HK-2 (cell line): Measurements from ENCODE around the gene CRISP1.
A peak's percentile ranks its signal among the peaks of the same experiment; 100 is the strongest.
"Not testable (repeated sequence)": the region's sequence is repeated elsewhere in the genome, so short reads cannot be mapped to it uniquely, and the experiment has no call there.

Experiments
- DNase-seq: peaks from one replicate; pipeline ENCODE4 v3.0.0-alpha.2; 2018; ENCODE audit not compliant: unreplicated experiment

CRISP1 gene, protein sequence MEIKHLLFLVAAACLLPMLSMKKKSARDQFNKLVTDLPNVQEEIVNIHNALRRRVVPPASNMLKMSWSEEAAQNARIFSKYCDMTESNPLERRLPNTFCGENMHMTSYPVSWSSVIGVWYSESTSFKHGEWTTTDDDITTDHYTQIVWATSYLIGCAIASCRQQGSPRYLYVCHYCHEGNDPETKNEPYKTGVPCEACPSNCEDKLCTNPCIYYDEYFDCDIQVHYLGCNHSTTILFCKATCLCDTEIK

DNA sequence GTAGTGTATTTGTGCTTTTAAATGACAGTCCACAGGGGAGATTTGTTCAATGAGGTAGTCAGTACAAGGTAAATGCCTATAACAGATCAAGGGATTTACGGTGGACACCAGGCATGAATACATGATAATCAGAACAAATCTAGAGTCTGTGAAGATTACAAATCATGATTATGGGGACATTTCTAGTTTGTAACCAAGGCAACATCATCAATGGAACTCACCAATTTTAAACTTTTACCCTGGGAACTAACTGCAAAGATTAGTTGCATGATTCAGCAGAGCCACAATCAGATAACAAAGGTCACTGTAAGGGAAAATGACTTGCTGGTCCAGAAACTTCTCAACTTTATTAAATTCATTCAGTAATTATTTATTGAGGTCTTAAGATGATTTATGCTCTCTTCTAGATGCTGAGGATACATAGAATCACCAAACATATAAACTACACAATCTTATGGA lies at the start of gene CRISP1:
Gene CRISP1, minus strand, starts transcription at position 51 of the 459 bp plus-strand sequence. CDS start 9,135 bp downstream, outside the sequence.
- no peak for DNase-seq

DNA sequence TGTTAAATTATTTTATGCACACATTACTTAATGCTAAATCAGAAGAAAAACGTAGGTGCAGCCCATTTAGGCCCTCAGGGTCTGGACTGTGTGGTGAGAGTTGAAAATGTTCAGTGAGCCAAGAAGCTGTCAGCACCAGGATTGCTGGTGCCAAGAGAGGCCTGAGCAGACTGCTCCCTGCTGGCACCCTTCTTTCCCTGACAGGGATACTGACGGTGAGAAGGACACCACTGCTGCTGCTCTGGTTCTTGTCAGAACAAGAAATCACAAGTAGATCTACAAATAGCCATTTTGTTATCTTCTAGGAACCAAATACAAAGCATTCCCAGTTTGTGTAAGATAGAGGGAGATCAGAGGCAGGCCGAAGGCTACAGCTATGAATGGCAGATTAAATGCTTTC lies 48.7 kb upstream of the CRISP1 start:
- DNase-seq = no peak

DNA sequence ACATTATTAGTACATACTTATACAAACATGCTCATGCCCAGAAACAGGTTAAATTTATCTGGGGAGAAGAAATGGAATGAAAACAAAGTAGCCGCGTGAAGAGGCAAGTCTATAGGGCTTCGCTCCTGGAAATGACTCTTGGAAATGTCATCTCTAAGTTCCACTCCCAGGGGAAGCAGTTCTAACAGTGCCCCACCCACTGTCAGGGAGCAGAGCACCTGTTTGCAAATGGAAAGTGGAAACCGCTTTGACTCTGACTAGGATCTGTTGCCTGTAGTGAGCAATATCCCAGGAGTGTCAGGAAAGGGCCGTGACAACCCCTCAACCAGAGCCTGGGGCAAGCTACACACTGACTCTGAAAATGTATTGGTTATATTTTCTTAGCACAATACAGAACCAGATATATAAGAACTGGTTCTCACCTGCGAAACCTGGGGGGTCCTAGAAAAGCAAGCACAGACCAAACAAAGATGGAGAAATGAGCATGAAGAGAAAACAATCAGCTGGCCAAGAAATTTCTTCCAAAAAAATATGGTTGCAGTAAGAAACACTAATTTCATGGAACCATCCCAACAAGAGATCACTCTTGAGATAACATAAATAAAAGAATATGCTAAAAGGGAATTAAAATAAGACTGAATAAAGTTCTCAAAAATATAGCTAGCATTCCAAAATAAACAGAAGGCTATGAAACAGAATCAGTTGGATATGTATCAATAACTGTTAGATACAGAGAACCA lies 47.5 kb upstream of the CRISP1 start:
- DNase-seq = no peak

DNA sequence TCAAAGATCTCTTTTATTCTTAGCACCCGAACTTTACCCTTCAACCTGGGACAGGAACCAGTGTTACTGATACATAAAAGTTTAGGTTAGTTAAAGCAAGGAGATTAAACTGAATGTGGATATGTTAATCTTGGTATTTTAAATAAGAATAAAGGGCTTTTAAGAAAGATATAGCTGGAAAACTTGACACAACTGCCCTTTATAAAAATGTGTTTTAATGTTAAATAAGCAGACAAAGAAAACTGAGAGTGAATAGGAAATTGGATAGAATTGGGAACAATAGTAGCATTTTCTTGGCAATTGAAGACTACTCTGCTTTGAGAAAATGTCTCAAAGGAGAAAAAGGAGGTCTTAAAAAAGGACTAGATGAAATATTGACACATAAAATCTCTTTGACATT lies 45.9 kb upstream of the CRISP1 start:
- no peak for DNase-seq

DNA sequence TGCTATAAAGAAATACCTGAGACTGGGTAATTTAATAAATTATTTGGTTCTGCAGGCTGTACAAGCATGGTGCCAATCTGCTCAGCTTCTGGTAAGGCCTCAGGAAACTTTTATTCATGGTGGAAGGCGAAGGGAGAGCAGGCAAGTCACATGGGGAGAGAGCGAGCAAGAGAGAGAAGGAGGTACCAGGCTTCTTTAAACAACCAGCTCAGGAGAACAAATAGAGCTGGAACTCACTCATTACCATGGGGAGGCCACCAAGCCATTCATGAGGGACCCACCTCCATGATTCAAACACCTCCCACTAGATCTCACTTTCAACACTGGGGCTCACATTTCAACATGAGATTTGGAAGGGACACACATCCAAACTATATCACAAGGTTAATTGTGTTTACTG lies 44.9 kb upstream of the CRISP1 start:
- no peak for DNase-seq

DNA sequence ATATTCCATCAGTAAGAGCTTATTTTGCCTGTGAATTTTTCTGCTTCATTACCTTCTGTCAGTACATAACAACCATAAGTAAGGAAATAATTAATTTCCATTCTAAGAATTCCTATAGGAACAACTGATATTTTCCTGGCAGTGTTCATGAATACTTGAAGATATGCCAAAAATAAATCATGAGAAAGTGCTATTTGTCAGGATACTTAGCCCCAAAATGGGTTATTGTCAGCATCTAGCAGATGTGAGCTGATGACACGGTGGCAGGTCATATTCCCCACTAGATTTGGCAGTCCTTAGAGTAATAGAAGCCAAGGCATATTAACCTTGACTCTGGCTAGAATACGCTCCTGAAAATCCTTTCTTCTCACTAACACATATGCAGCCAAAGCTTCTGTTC lies 43.2 kb upstream of the CRISP1 start:
- no peak for DNase-seq

DNA sequence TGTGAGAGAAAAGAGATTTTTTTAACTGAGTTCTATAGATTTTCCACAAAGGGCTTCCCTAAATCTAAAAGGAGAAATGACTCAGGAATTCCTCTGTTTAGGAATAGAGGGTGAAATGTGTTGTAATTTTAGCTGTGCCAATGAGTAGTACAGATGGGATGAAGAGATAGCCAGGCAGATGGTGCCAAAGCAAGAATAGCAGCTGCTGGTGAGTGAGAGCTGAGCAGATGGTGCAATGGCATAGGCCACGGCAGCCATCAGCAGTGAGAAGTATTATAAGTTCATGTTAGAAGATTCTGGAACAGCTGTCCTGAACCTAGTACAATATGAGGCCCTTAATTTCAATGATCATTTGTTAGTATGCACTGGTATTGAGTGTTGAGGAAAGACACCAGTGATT lies 40.2 kb upstream of the CRISP1 start:
- no peak for DNase-seq

DNA sequence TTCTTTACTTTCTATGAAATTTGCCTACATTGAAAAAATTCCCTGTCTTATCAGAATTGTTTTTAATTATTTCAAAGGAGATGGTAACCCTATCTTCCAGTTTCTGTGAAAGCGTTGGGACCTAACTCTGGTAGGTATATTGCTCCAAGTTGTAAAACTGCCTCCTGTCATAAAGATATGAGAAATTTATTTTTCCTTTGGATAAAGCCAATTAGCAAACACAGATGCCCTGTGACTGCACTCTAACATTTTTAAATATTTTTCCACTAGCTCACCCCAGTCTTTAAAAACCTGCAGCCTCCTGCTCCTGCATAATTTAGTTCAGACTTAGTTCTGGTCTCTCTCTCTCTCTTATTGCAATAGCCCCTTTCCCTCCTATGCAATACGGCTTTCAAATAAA lies 39.0 kb upstream of the CRISP1 start:
- no peak for DNase-seq

DNA sequence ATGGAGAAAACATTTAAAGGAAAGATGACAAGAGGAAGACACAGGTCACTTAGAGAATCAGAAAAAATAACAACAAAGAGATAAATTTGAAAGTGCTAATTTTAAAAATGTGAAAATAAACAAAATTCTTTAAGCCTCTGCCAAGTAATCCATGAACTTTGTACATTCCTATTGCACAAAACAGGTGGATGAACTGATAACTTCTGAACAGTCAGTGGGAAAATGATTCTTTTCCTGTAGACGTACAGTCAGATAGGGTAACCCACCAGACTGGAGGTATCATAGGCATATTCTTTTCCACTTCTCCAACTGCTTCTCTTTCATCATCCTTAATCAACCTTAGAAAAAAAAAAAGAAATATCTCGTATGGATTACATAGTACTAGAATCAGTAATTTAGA lies 36.5 kb upstream of the CRISP1 start:
- DNase-seq = no peak

DNA sequence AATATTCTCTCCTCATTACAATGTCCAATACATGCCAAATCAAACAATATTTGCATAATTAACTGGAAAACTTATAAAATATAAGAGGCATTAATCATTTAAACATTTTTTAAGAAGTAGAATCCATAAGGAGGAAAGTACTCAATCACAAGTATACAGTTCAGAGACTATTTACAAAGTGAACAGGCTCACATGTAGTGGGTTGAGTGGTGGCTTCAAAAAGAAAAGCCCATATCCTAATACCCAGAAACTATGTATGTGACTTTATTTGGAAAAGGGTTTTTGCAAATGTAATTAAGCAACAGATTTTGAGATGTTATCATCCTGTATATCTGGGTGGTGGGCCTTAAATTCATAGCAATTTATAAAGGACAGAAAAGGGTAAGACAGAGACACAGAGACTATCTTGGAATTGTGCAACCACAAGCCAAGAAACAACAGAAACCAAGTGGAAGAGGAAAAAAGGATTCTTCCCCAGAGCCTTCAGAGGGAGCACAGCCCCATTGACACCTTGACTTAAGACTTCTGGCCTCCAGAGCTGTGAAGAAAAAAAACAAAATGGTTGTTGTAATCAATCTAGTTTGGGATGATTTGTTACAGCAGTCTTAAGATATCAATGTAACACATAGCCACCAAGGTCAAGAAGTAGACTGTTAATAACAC lies 32.7 kb upstream of the CRISP1 start:
- no peak for DNase-seq

DNA sequence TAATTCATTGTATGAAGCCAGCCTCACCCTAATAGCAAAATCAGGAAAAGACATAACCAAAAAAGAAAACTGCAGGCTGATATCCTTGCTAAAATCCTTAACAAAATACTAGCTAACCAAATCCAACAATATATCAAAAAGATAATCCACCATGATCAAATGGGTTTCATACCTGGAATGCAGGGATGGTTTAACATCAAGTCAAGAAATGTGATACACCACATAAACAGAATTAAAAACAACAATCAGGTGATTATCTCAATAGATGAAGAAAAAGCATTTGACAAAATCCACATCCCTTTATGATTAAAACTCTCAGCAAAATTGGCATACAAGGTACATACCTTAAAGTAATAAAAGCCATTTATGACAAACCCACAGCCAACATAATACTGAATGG lies 29.2 kb upstream of the CRISP1 start:
- not testable (repeated sequence) for DNase-seq

DNA sequence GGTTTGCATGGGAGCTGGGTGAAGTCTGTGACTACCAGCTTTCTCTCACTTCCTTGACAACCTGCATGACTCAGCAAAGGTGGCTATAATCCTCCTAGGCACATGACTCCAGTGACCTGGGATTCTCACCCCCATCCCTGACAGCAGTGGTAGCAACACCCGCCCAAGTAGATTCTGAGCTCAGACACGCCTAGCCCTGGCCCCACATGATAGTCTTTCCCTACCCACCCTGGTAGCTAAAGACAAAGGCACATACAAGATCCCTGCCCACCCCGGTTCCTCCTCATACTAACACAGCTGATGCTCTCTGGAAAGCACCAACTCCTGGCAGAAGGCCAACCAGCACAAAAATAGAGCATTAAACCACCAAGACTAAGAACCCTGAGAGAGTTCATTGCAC lies 25.9 kb upstream of the CRISP1 start:
- DNase-seq = no peak

DNA sequence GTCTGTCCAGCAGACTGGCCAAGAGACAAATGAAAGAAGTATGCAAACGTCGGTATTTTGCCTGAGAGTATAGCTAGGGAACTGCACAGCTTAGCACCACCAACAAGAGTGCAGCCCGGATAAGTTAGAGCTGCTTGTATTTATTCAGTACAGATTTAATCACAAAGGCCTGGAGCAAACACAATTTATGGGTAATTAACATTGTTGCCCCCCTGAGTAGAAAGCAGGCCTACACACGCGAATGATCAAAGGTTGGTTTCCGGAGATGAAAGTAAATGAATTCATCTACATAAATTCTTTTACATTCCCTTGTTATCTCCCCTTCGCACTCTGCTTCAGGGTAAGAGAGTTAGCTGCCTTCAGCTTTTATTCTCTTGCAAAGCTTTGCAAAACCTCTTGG lies 24.7 kb upstream of the CRISP1 start:
- no peak for DNase-seq

DNA sequence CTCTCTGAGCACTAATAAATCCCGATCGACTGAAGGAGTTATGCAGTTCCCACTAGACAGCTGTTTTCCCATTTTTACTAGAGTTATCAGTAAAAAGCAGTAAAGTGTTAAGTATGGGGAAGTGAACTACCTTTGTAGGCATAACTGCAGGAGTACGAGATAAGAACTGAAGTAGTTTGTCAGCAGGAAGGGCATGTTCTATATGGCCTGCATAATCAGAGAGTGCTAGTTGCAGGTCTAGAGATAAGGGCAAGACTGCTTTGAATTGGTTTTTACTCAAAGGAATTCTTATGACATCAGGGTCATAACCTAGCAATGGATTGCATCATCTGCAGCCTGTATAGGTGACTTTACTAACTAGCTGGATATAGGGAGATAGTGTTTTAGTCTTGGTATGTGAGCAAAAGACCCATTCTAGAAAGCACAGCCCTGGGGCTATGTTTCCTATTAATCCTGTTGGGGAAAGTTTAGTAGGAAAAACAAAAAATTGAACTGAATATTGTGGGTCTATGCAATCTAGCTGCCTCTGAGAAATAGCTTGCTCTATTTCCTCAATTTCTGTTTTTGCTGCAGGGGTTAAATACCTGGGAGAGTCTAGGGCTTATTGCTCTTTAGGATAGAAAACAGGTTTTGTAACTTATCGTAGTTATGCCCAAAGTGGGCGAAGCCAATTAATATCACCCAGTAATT lies 22.6 kb upstream of the CRISP1 start:
- DNase-seq = no peak

DNA sequence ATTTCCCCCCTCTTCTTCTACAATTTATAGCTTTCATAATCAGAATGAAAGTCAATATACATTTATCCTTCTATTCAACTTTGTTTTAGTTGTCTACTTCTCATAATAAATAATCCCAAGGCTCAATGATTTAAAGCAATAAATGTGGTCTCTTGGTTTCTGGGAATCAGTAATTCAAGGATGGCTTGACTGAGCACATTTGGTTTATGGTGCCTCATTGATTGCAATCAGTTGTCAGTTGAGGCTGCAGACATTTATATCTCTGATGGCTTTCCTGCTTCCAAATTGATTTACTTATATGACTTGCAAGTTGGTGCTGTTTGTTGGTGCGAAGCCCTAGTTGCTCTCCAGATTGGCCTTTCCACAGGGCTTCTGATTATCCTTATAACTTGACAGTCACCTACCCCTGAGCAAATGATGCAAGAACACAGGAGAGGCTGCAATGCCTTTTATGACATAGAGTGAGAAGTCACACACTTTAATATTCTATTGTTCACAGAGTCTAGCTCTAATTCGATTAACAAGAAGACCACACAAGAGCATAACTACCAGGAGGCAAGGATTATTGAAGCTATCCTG lies 2.7 kb upstream of the CRISP1 start:
- no peak for DNase-seq

DNA sequence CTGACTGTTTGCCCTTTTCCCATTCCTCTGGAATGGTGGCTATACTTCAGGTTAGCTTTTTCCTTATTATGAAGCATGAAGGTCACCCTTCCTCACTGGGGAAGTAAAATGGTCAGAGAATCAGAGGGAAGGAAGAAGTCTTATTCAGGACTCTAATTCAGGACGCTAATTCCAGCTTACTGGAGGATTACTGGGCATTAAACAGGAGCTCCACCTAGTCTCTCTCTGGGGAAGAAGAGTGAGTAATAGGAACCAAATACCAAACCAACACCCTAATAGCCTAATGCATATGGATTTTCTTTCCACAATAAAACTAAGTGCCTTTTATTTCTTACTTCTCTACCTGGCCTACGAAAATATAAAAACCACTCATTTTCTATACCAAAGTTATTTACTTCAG lies 10.1 kb downstream of the CRISP1 start:
- DNase-seq = no peak

DNA sequence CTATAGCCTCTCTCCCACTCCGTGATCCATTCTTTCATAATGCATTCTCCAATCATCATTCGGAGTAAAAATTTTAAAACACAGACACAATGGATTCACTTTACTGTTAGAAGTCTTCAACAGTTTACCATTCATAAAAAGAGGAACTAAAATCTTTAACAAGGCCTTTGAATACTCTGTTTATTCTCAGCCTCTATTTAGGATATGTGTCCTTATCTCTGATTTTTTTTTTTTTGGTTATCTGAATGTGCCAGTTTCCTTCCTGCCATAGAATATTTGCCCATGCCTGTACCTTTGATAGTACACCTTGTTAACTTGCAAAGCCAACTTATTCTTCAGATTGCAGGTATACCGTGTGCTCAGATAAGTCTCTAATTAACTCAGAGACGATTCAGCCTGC lies 11.1 kb downstream of the CRISP1 start:
- no peak for DNase-seq

DNA sequence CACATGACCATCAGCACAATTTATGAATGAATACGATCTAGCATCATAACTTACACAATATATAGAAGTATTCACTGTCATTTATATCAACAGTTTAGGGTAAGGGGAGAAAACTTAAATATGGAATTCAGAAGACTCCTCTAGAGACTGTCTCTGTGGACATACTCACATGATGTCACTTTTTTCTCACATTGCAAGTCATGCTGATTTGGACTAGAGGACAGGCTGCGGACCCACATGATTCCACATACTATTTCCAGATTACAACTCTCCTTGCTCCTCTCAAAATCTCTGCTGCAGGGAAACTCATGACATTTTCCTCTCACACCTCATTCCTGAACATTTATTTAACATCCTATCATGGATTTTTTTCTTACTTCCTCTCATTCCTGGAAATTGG lies 13.4 kb downstream of the CRISP1 start:
- DNase-seq = no peak

DNA sequence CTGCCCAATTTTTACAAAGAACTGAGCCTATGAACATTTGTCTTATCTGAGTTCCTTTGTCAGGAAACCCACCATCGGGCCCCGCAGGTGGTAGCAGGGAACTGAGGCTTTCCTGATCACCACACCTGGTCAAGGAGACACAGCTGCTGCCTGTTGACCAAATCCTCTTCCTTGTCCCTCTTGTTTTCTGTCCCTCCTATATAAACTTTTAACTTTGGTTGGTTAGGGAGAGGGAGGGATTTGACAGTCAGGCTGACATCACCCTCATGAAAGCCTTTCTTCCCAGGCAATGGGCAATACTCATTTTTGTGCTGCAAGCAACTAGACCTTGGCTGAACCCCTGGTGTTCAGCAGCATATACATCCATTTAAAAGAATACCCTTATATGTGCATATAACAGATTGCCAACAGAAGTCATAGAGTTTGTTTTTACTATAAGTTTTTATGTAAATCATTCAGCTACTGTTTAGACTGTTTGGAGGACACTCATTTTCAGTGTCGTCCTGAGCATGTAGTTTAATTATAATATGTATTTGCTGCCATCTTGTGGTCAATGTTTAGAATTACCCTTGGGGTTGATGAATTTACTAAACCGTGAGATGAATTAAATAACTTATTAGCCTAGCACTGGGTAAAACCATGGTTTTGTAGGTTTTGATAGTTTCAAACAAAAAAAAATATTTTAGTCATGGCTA lies 17.0 kb downstream of the CRISP1 start:
- peak; percentile 1 for DNase-seq

DNA sequence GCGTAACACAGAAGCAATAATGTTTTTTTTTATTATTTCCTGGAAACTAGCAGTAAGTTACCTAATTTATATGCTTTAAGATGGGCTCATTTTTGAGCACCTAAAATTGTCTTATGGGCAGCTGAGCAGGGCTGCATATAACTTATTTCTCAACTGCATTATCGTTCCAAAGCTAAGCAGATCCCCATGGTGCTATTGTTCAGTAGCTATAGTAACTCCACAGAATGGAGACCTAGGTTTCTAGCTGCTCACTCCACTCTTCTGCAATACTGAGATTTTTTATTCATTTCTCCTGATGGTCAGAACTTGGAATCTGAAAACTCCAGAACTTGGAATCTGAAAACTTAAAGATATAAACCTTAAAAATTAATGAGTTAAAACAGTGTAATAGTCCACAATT lies 18.7 kb downstream of the CRISP1 start:
- DNase-seq = no peak

DNA sequence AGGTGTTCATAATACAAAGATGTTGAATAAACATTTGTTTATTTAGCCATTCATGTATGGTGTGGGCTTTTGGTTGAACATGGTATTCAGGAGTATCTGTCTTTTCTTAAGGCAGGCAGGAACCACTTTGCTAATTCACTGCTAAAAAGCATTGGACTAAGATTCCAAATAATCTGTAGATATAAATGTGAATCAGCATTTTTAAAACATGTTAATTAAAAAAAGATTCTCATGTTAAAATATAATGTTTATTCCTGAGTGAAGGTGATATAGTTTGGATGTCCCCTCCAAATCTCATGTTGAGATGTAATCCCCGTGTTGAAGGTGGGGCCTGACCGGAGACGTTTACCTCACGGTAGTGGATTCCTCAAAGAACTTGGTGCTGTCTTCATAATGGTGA lies 19.3 kb downstream of the CRISP1 start:
- DNase-seq = no peak
